PC-3 (cell line): Measurements from ENCODE around the gene TMEM270.

Experiments
- EZH2 ChIP-seq: fragments of 300-600 bp; sonication (generic); IDR thresholded peaks from one replicate; pipeline ENCODE4 v1.6.1; 2017; ENCODE audit warnings: antibody characterized with exemption, mild to moderate bottlenecking, low read length; ENCODE audit not compliant: unreplicated experiment
- TF ChIP-seq, protein P1 (sequence below): fragments of 300-600 bp; sonication (generic); conservative IDR thresholded peaks from 2 replicates; pipeline ENCODE4 v1.5.1; 2017; ENCODE audit warnings: antibody characterized with exemption, low read depth, mild to moderate bottlenecking, low read length

GRCh38 chr7:73861305-73861704 lies 346 bp downstream of the TMEM270 start:
- TF ChIP-seq, protein P1, sequence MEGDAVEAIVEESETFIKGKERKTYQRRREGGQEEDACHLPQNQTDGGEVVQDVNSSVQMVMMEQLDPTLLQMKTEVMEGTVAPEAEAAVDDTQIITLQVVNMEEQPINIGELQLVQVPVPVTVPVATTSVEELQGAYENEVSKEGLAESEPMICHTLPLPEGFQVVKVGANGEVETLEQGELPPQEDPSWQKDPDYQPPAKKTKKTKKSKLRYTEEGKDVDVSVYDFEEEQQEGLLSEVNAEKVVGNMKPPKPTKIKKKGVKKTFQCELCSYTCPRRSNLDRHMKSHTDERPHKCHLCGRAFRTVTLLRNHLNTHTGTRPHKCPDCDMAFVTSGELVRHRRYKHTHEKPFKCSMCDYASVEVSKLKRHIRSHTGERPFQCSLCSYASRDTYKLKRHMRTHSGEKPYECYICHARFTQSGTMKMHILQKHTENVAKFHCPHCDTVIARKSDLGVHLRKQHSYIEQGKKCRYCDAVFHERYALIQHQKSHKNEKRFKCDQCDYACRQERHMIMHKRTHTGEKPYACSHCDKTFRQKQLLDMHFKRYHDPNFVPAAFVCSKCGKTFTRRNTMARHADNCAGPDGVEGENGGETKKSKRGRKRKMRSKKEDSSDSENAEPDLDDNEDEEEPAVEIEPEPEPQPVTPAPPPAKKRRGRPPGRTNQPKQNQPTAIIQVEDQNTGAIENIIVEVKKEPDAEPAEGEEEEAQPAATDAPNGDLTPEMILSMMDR, result no peak
- no peak for TF ChIP-seq EZH2
